Measurements from ENCODE around the gene GPNMB. TPM values are rescaled to one million over a fixed set of nuclear protein-coding genes. Genes with fewer than 3 reads are reported as not detected.

The GPNMB gene
- total and polyA plus RNA-seq, 2 of the 13 experiments (the other 11 are each of a cell fraction or from before 2014, with no cell fraction given): 1.1 to 1.6 TPM

- TF ChIP-seq THRA (CRISPR knock-in tag; IDR thresholded peaks at IDR 0.05; ENCODE audit: borderline replicate concordance) (peak; percentile 46; the same call in 1 of the 2 replicates), PRDM4 (CRISPR knock-in tag; IDR thresholded peaks at IDR 0.05; ENCODE audit: borderline replicate concordance) (no peak), CSRNP2 (CRISPR knock-in tag; conservative IDR thresholded peaks at IDR 0.05; ENCODE audit: low read depth) (no peak), MXI1 (IDR thresholded peaks at IDR 0.05; ENCODE audit: borderline replicate concordance, low read depth, low read length) (peak; percentile 66; the same call in 1 of the 3 replicates), KDM6A (CRISPR knock-in tag; IDR thresholded peaks at IDR 0.05; ENCODE audit: low read depth) (peak; percentile 91), HOXA7 (CRISPR knock-in tag; IDR thresholded peaks at IDR 0.05) (no peak), JUND (CRISPR knock-in tag; IDR thresholded peaks at IDR 0.05) (0 out of 2 replicates have a peak, but pooled peaks have one; percentile 56), ZNF501 (CRISPR knock-in tag; IDR thresholded peaks at IDR 0.05) (peak; percentile 76), ZNF280D (CRISPR knock-in tag; IDR thresholded peaks at IDR 0.05) (peak; percentile 83), ELF4 (CRISPR knock-in tag; IDR thresholded peaks at IDR 0.05; ENCODE audit: borderline replicate concordance) (0 out of 2 replicates have a peak, but pooled peaks have one; percentile 20), POGK (CRISPR knock-in tag; conservative IDR thresholded peaks at IDR 0.05) (peak; percentile 72; the same call in 1 of the 2 replicates), RCOR2 (CRISPR knock-in tag; IDR thresholded peaks at IDR 0.05) (peak; percentile 58; the same call in 1 of the 2 replicates), ZNF362 (CRISPR knock-in tag; IDR thresholded peaks at IDR 0.05; ENCODE audit: borderline replicate concordance) (peak; percentile 66; the same call in 1 of the 2 replicates), KLF15 (CRISPR knock-in tag; IDR thresholded peaks at IDR 0.05; ENCODE audit: borderline replicate concordance) (no peak)
Measured at GRCh38 chr7:23293500-23294073, 47.0 kb downstream of the GPNMB start (continued).

Measured in HepG2 (cell line).